ENCODE data around the gene GTF2F2. TPM values are rescaled to one million over a fixed set of nuclear protein-coding genes. Genes with fewer than 3 reads are reported as not detected.

GTF2F2 gene
- total RNA-seq, 1 experiment from 2014 or later = 28.1 TPM

DNA sequence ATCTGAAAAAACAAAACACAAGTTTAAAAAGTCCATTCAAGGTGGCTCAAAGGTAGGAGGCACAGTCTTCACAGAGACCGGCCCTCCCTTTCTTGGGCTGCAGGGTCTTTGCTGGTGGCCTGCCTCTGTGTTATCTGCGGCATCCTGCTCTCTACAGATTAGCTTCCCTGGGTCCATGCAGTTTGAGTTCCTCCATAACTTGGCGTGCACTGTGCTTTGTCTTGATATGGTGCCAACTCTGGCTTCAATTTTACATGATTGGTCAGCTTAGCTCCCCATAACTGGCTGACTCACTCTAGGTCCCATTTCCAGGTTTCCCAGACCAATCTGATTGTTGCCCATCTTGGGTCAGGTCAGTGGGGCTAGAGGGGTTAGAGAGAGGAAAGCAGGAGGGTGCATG, 178.9 kb downstream of the GTF2F2 start:
- Mint-ChIP-seq H3K9me3 (ENCODE audit: unreplicated experiment) (no peaks in the 10 kb centered on the region), H3K4me1 (ENCODE audit: low read depth, unreplicated experiment) (no peaks in the 10 kb centered on the region), H3K27ac (ENCODE audit: unreplicated experiment) (no peak overlapping the region), H3K4me3 (ENCODE audit: unreplicated experiment) (no peak overlapping the region), H3K36me3 (ENCODE audit: insufficient read depth, unreplicated experiment) (peaks cover 14% of the 10 kb centered on the region), H3K27me3 (ENCODE audit: insufficient read depth, unreplicated experiment) (no peaks in the 10 kb centered on the region)
- intact Hi-C loops (cut with micrococcal nuclease; ENCODE audit: unreplicated experiment) = no loop called here
- TF ChIP-seq, protein P1, sequence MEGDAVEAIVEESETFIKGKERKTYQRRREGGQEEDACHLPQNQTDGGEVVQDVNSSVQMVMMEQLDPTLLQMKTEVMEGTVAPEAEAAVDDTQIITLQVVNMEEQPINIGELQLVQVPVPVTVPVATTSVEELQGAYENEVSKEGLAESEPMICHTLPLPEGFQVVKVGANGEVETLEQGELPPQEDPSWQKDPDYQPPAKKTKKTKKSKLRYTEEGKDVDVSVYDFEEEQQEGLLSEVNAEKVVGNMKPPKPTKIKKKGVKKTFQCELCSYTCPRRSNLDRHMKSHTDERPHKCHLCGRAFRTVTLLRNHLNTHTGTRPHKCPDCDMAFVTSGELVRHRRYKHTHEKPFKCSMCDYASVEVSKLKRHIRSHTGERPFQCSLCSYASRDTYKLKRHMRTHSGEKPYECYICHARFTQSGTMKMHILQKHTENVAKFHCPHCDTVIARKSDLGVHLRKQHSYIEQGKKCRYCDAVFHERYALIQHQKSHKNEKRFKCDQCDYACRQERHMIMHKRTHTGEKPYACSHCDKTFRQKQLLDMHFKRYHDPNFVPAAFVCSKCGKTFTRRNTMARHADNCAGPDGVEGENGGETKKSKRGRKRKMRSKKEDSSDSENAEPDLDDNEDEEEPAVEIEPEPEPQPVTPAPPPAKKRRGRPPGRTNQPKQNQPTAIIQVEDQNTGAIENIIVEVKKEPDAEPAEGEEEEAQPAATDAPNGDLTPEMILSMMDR (IDR thresholded peaks at IDR 0.05; ENCODE audit: insufficient read depth in 1 of 2, low read depth in 1 of 2, low read length in 1 of 2, severe bottlenecking in 1 of 2, unreplicated experiment in 1 of 2) = no peak
- DNase-seq = no peak
- Histone ChIP-seq H3K27me3 (replicated peaks; ENCODE audit: control insufficient read depth, insufficient read depth, low read length) (no peaks in the 10 kb centered on the region), H3K4me1 (no peaks in the 10 kb centered on the region), H3K36me3 (ENCODE audit: control insufficient read depth, insufficient read depth, low read length) (no peaks in the 10 kb centered on the region), H3K9me3 (no peaks in the 10 kb centered on the region), H3K4me3 (ENCODE audit: low read depth, low read length) (no peak overlapping the region)
- POLR2A ChIA-PET = no interaction called here
- no TSS peak for BruUV-seq (replicated peaks)
- CTCF ChIA-PET = interaction anchor here (0.7 to 0.9 kb wide), 2 partner anchors 253 to 996 kb away, joined by 3 read pairs; no protein-coding TSS in a partner anchor

DNA sequence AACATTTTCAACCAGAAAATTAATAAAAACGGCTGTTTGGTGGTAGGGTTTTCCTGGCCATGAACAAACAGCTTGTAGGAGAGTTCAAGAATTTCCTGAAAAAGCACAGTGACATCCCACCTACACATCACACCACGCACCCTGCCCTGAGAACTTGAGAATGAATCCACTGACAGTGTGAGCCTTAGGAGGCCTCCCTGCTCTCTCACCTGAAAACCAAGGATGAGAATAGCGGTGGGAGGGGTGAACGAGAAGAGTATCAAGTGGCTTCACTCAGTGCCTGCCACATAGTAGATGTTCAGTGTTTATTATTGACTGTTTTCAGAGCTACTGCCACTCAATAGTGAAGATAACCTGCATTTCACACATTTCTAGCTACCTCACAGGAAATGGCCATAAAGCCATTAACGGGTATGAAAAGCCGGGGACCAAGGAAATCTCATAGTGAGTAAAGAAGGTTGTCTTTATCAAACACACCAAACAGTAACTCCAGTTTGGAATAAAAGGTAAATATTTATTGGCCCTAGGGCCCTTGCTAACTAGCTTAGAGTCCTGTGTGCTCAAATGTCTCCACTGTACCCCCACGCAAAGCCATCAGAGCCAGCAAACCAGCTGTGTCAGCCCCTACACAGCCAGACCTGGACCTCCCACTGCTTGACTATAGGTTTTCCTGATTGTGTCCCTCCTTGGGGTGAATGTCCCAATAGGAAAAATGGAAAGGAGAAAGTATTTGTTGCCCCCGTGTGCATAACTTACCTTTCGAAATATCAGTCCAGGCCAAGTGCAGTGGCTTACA, 180.1 kb downstream of the GTF2F2 start:
- no TSS peak for BruUV-seq (replicated peaks)
- no peaks in the 10 kb centered on the region for H3K27me3 Mint-ChIP-seq (ENCODE audit: insufficient read depth, unreplicated experiment)
- no peaks in the 10 kb centered on the region for H3K9me3 Mint-ChIP-seq (ENCODE audit: unreplicated experiment)
- Histone ChIP-seq H3K4me3 (ENCODE audit: low read depth, low read length) (no peak overlapping the region), H3K4me1 (no peaks in the 10 kb centered on the region), H3K9me3 (no peaks in the 10 kb centered on the region), H3K36me3 (ENCODE audit: control insufficient read depth, insufficient read depth, low read length) (no peaks in the 10 kb centered on the region), H3K27me3 (replicated peaks; ENCODE audit: control insufficient read depth, insufficient read depth, low read length) (no peaks in the 10 kb centered on the region)
- H3K4me3 Mint-ChIP-seq (ENCODE audit: unreplicated experiment) = no peak overlapping the region
- POLR2A ChIA-PET = no interaction called here
- H3K36me3 Mint-ChIP-seq (ENCODE audit: insufficient read depth, unreplicated experiment) = peaks cover 14% of the 10 kb centered on the region
- no peaks in the 10 kb centered on the region for H3K4me1 Mint-ChIP-seq (ENCODE audit: low read depth, unreplicated experiment)
- intact Hi-C loops (cut with micrococcal nuclease; ENCODE audit: unreplicated experiment) = no loop called here
- CTCF ChIA-PET = interaction anchor here (0.7 to 0.9 kb wide), 2 partner anchors 181 to 254 kb away, joined by 3 read pairs; no protein-coding TSS in a partner anchor
- no peak for DNase-seq
- no peak overlapping the region for H3K27ac Mint-ChIP-seq (ENCODE audit: unreplicated experiment)
- TF ChIP-seq, protein P1 (IDR thresholded peaks at IDR 0.05; ENCODE audit: insufficient read depth in 1 of 2, low read depth in 1 of 2, low read length in 1 of 2, severe bottlenecking in 1 of 2, unreplicated experiment in 1 of 2) = no peak

DNA sequence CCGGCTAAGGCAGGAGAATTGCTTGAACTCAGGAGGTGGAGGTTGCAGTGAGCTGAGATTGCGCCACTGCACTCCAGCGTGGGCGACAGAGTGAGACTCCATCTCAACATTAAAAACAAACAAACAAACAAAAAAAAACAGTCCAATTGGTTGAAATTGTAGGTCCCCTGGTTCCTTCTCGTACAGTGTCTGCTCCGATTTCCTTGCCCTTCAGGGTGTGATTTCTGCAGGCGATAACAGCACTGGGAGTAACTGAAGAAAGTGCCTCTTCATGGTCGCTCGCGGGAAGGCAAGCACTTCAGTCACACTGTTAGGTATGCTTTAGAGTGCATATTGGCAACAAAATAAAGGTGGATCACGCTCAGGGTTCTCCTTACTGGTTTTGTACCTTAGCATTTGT, 181.0 kb downstream of the GTF2F2 start:
- CTCF ChIA-PET = interaction anchor here (0.7 kb wide), 1 partner anchor 182 kb away, joined by 3 read pairs; no protein-coding TSS in a partner anchor
- no TSS peak for BruUV-seq (replicated peaks)
- Mint-ChIP-seq H3K9me3 (ENCODE audit: unreplicated experiment) (no peaks in the 10 kb centered on the region), H3K4me3 (ENCODE audit: unreplicated experiment) (no peak overlapping the region), H3K27ac (ENCODE audit: unreplicated experiment) (no peak overlapping the region), H3K36me3 (ENCODE audit: insufficient read depth, unreplicated experiment) (peaks cover 6% of the 10 kb centered on the region), H3K4me1 (ENCODE audit: low read depth, unreplicated experiment) (no peaks in the 10 kb centered on the region), H3K27me3 (ENCODE audit: insufficient read depth, unreplicated experiment) (no peaks in the 10 kb centered on the region)
- Histone ChIP-seq H3K36me3 (ENCODE audit: control insufficient read depth, insufficient read depth, low read length) (no peaks in the 10 kb centered on the region), H3K4me1 (no peaks in the 10 kb centered on the region), H3K27me3 (replicated peaks; ENCODE audit: control insufficient read depth, insufficient read depth, low read length) (no peaks in the 10 kb centered on the region), H3K4me3 (ENCODE audit: low read depth, low read length) (no peak overlapping the region), H3K9me3 (no peaks in the 10 kb centered on the region)
- TF ChIP-seq, protein P1 (IDR thresholded peaks at IDR 0.05; ENCODE audit: insufficient read depth in 1 of 2, low read depth in 1 of 2, low read length in 1 of 2, severe bottlenecking in 1 of 2, unreplicated experiment in 1 of 2) = no peak
- POLR2A ChIA-PET = no interaction called here
- intact Hi-C loops (cut with micrococcal nuclease; ENCODE audit: unreplicated experiment) = no loop called here
- no peak for DNase-seq

Measured in Caco-2 (cell line).